HG03025 (cell line): ENCODE data around the gene TBX5.

Experiments used
- ATAC-seq: cut with Tn5 transposase; IDR thresholded peaks from one replicate; pipeline ENCODE4 v1.9.1; 2021; ENCODE audit warnings: mild to moderate bottlenecking, moderate library complexity; ENCODE audit not compliant: unreplicated experiment, low FRiP score

TBX5 gene

GRCh38 chr12:114434341-114434740, 28.4 kb upstream of the TBX5 start:
- no peak for ATAC-seq

- ATAC-seq: no peak
Measured at GRCh38 chr12:114431902-114432301, 26.0 kb upstream of the TBX5 start.

DNA sequence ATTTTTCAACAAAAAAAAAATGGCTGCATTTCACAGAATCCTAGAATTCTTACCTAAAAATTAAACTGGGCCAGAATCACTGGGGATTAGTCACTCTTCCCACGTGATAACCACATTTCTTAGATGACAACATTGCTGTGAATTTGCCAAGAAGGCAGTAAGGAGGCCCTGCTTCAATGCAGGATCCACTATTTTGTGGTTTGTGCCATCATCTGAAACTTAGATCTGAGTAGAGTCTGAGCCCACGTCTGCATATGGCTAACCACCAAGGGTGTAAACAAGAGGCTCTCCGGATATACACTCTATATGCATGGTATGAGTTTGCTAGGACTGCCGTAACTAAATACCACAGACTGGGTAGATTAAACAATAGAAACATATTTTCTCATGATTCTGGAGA, 24.4 kb upstream of the TBX5 start:
- ATAC-seq: no peak

- no peak for ATAC-seq
Measured at GRCh38 chr12:114425031-114425626, 19.2 kb upstream of the TBX5 start.

- ATAC-seq: no peak
Measured at GRCh38 chr12:114420944-114421335, 15.0 kb upstream of the TBX5 start.

DNA sequence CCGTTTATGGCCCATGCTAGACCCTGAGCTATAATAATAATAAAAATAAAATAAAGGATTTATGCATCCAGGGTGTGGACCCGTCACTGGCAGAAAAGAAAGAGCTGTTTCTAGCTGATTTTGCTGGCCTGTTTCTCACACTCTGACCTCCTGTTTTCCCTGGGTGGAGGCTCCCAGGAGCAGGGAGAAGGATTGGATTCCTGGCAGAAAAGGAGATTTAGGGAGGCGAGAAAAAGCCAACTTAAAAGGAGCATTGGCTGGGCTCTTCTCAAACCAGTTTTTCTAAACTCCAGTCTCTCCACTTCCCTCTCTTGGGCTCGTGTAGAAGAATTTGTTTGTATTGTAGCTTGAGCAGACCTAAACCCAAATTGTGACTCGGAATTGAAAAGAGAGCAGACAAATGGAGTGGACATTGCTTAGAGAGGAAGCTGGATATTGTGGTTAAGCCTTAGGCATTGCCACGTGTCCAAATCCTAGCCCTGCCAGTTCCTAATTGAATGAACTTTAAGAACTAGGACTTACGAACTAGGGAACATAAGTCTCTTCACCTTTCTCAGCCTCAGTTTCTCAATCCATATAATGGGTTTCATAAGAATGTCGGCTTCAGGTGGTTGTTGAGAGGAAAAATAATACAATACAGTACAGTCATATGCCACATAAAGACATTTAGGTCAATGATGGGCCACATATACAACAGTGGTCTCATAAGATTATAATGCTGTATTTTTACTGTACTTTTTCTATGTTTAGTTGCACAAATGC, 14.4 kb upstream of the TBX5 start:
- ATAC-seq: no peak

DNA sequence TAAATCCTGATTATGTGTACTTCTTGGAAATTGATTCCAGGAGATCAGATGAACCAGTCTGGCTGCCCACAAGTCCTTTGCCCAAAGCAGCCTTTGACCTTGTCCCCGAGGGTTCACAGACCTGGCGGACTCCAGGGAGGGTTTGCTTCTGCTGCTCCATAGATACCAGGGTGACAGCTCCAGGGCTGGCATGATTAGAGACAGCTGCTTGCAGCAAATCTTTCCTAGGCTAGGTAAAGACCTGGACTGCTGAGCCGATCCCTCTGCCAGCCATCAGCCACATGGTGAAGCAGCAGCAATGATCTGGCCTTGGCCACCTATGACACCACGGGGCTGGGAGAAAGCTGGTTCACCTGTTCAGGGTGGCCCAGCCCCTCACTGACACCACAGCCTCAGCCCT, 10.1 kb upstream of the TBX5 start:
- no peak for ATAC-seq

DNA sequence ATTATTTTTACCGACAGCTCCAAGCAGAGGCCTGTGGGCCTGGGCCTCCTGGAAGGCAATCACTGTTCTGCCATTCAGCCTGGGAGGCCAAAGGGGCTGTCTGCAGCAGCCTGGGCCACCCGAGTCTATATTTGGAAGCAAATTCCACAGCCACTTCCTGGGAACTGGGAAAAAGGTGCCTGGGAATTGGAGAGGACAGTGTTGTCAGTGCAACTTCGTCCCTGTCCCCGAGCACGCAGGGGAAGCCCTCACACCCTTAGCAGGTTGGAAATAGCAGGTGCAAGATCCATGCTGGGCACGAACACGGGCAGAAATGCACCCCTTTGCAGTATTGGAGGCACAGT, 9.6 kb upstream of the TBX5 start:
- no peak for ATAC-seq

DNA sequence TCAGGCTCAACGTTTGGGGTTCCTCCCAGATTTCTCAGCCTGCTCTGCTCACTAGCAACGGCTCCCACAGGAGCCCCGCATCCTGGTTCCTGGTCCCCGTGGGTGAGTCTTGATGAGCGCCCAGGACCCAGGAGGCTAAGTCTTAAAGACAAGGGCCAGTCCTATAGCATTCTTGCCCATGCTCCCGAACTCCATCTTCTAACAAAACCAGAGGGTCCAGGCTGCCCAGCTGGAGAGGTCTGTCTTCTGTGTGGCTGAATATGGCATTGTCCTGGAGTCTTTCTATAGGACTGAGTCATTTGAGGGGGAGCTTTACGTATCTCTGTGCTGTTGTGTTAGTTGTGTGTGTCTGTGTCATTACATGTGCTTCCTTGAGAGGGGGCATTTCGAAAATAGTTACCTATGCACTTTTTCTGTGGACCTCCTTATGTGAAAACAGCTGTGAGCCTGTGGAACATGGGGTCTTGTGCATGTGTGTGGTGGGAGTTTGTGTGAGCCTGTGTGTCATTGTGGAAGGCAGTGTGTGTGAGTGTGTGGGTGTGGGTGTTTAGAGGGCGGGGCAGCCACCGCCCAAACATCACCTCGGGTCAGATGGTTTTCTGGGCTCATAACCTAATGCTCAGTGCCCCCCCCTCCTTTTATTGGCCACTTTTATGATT, 9.1 kb upstream of the TBX5 start:
- ATAC-seq: no peak

GRCh38 chr12:114414031-114414865, 8.3 kb upstream of the TBX5 start:
- ATAC-seq: no peak

DNA sequence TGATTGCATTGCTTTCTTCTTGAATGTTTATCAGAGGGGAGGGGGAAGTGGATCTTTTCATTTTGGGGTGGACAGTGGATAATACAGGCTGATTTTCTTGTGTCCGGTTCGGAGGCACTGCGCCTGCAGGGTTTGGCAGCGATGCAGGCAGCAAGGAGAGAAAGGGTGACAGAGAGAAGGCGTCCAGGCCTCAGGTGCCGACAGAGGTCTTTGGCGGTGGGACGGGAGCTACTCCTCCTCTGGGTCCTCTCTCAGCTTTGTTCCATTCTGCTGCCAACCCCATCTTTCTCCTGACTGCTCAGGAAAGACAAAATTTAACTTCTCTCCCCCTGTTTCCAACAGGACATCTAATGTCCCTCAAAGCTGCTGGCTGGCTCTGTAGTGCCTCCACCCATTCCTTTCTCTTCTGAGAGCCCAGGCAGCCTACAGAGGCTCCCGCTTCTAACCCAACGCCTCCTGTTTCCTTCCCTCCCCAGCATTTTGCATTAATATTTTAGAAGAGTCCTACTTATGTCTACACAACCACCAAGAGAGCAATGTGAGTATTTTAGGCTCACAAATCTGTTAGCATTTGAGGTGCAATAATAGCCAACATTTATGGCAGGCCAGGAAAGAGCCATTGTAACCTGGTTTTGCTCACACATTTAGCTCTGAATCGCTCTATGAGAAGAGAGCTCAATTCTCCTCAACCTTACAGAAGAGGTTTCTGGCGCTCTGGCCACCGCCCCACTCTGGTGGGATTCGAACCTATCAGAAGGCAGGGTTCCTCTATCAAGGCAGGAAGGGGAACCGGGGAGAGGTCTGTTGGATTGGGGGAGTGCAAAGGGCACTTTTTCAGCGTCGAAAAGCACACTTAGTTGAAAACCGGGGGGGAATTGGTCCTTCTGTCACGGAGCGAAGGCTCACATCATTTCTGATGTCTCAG, 7.1 kb upstream of the TBX5 start:
- no peak for ATAC-seq

- no peak for ATAC-seq
Measured at GRCh38 chr12:114412307-114412706, 6.4 kb upstream of the TBX5 start.

DNA sequence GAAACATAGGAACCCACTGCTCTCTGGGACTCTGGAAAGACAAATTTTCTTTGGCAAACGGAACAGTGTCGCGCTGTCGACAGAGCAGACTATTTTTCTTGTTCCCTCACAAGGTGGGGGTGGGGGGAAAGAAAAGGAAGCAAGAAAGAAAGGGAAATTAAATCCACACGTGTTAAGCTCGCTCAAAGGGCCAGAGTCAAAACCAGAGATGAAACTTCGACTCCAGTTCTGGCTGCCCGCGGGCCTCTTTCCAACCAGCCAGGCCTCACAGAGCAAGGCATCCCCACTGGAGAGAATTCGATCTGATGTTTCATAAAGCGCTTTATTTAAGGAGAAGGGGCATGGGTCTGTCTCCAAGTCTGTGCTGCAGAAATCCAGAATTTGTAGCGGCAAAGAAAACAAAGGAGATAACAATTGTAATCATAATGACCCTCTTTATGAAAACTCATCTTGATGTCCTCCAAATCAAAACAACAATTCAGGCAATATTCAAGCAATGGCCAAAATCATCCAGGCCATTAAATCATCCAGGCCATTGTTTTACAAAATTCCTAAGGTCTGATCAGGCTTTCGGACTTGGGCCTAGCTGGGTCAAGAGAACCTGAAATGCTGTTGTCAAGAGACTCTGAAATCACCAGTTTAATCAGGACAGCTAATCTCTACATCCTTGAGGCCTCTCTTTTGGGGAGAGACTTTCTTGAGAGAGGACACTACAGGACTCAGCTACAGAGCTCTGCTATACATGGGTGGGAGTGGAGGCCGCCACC, 5.3 kb upstream of the TBX5 start:
- no peak for ATAC-seq

DNA sequence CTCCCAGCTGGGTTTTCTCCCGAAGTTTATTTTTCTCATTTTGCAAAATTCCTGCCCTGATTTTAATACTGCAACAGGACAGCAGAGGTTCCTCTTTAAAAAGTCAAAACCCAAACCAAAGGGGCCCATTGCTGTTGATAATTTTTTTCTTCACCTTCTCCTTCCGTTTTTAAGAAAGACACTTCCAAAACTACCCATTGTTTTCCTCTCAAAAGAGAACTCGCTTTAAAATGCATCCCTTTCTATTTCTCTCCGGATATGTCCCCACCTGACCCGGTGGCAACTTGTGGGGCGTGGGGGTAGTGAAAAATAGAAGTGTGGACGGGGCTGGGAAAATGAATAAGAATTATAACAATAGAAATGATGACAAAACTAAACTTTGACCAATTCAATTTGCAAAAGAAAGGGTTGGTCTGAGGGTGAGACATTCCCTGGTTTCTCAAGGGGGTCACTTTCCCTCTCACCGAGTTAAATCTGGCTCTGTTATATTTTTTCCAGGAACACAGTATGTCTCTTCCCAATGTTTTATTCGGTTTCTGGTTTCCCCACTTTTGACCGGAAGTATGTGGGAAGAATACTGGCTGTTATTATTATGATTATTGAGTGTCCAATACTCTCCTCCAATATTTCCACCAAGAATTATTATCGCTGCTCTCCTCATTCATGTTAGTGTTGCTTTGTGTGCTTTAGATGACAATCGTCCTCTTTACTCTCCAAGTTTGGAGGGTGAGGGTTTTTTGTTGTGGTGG, 4.1 kb upstream of the TBX5 start:
- no peak for ATAC-seq

- ATAC-seq: no peak
Measured at GRCh38 chr12:114408886-114409851, 3.2 kb upstream of the TBX5 start.

DNA sequence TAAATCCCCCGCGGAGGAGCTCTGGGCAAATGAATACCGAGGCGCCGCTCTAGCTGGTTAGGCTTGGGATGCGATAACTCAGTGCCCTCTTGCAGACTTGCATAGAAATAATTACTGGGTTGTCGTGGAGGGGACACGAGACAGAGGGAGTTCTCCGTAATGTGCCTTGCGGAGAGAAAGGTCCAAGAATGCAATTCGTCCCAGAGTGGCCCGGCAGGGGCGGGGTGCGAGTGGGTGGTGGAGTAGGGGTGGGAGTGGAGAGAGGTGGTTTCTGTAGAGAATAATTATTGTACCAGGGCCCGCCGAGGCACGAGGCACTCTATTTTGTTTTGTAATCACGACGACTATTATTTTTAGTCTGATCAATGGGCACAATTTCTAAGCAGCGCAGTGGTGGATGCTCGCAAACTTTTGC, 2.5 kb upstream of the TBX5 start:
- ATAC-seq: no peak

DNA sequence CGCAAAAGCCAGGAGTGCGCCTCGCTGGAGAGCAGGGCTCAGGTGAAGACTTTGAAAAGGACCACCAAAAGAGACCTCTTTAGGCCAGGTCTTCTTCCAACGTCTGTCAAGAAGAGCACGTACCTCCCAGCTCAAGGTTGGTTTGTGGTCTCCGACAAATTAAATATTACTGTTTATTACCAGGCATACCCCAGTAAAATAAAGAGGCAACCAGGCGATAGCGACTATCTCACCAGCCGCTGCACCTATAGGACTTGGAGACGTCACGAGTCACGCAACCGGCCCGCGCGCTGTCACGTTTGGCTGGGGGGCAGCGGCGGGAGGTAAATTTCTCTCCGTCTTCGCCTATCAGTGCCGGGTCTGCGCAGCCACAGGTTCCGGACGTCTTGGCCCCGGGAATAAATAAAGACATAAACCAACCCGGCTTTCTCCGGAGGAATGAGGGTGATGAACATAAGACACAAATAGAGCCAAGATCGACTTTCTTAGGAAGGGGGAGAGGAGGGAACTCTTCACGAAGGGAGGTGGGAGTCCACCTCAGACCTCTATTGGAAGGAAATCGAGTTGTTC, 2.0 kb upstream of the TBX5 start:
- no peak for ATAC-seq
